HepG2 (cell line): ENCODE results near the gene SHF. TPM values are rescaled to one million over a fixed set of nuclear protein-coding genes. Genes with fewer than 3 reads are reported as not detected.

Source experiments
- ATAC-seq: fragments of 200-7000 bp; cut with Tn5 transposase; 3 replicates; pipeline ENCODE4 v1.9.1; 2020; ENCODE audit warnings: mild to moderate bottlenecking, moderate library complexity
- BruUV-seq: library from RNA; stranded (reverse); fragments of 400-500 nt; replicated peaks from 2 replicates; lab custom pipeline; 2021; lab: Mats Ljungman, UMichigan
- CTCF ChIA-PET: fragments of 300-600 bp; formaldehyde crosslinking; extraction: SDS; loops from one replicate; lab custom pipeline; 2021; ENCODE audit warnings: low total read pairs, inconsistent platforms, low intra/inter-chr PET ratio; lab: Yijun Ruan, JAX
- POLR2A ChIA-PET: fragments of 350-600 bp; sonication (Branson Sonifier 250); formaldehyde crosslinking; loops from one replicate; lab custom pipeline; 2020; ENCODE audit warnings: antibody characterized with exemption, inconsistent platforms; lab: Yijun Ruan, JAX
- DNase-seq: peaks from one replicate; pipeline ENCODE4 v3.0.0-alpha.2; 2015; ENCODE audit warnings: low spot score
- FAIRE-seq: peaks from 3 replicates; lab custom pipeline; 2011; peaks lifted over from hg19 to GRCh38; lab: Jason Lieb, UNC
- H2AFZ ChIP-seq: one replicate; pipeline ENCODE4 v1.6.1; 2011; ENCODE audit warnings: low read length, inconsistent platforms
- H3K27ac ChIP-seq: fragments of 300-600 bp; 3 replicates; pipeline ENCODE4 v1.8.0; 2011; ENCODE audit warnings: mixed run types, mild to moderate bottlenecking, mixed read lengths, low read length, inconsistent platforms; ENCODE audit not compliant: insufficient read depth; ENCODE audit errors: extremely low read length
- H3K27me3 ChIP-seq, 2 experiments: fragments of 200-600 bp in 1 of 2; 2 replicates in 1 of 2; 3 replicates in 1 of 2; pipeline versions ENCODE4 v1.6.0 to v1.8.0; 2011; ENCODE audit warnings: low read length in 2 of 2, mild to moderate bottlenecking in 2 of 2, moderate library complexity in 2 of 2, inconsistent platforms in 1 of 2; ENCODE audit not compliant: insufficient read depth in 2 of 2, control insufficient read depth in 1 of 2
- H3K36me3 ChIP-seq, 2 experiments: fragments of 200-600 bp in 1 of 2; replicated peaks in 1 of 2; 2 replicates in 1 of 2; 3 replicates in 1 of 2; pipeline versions ENCODE4 v1.5.1 to v1.8.0; 2011; ENCODE audit warnings: low read length in 2 of 2, inconsistent platforms in 1 of 2; ENCODE audit not compliant: insufficient read depth in 2 of 2, control insufficient read depth in 1 of 2
- H3K4me1 ChIP-seq: 2 replicates; pipeline ENCODE4 v1.5.1; 2012; ENCODE audit warnings: low read length, inconsistent platforms; ENCODE audit not compliant: insufficient read depth
- H3K4me2 ChIP-seq: 2 replicates; pipeline ENCODE4 v1.6.0; 2011; ENCODE audit warnings: low read depth, low read length, inconsistent platforms
- H3K4me3 ChIP-seq, 3 experiments: fragments of 200-600 bp in 1 of 3; sonication (generic), shearing (Covaris generic) in 1 of 3; replicated peaks in 1 of 3; 2 replicates each; pipeline ENCODE4 v1.5.1; 2011 to 2016; ENCODE audit warnings: low read length in 3 of 3, inconsistent platforms in 2 of 3, low read depth in 2 of 3, mild to moderate bottlenecking in 2 of 3, control low read depth in 1 of 3, mixed read lengths in 1 of 3; ENCODE audit not compliant: insufficient read depth in 1 of 3
- H3K79me2 ChIP-seq: one replicate; pipeline ENCODE4 v1.6.1; 2011; ENCODE audit warnings: low read length, inconsistent platforms; ENCODE audit not compliant: insufficient read depth
- H3K9ac ChIP-seq: 2 replicates; pipeline ENCODE4 v1.6.0; 2011; ENCODE audit warnings: mild to moderate bottlenecking, low read depth, low read length, inconsistent platforms; ENCODE audit not compliant: insufficient read depth
- H3K9me3 ChIP-seq: 2 replicates; pipeline ENCODE4 v1.5.1; 2012; ENCODE audit warnings: mild to moderate bottlenecking, low read length
- H4K20me1 ChIP-seq: 2 replicates; pipeline ENCODE4 v1.6.0; 2011; ENCODE audit warnings: inconsistent platforms, mild to moderate bottlenecking, low read length, moderate library complexity; ENCODE audit not compliant: insufficient read depth
- DNMT1 ChIP-seq: sonication (generic); formaldehyde crosslinking; IDR thresholded peaks from 2 replicates; pipeline ENCODE4 v1.5.1; 2020; ENCODE audit warnings: mild to moderate bottlenecking, missing genetic modification reagents
- DPF2 ChIP-seq: sonication (generic); formaldehyde crosslinking; IDR thresholded peaks from 2 replicates; pipeline ENCODE4 v1.4.0; 2020; ENCODE audit warnings: mild to moderate bottlenecking, low read depth, missing genetic modification reagents, borderline replicate concordance
- HOXA3 ChIP-seq: sonication (generic); formaldehyde crosslinking; IDR thresholded peaks from 2 replicates; pipeline ENCODE4 v1.5.0; 2020; ENCODE audit warnings: missing genetic modification reagents
- KDM5A ChIP-seq: fragments of 200-600 bp; sonication (generic); IDR thresholded peaks from 2 replicates; pipeline ENCODE4 v1.7.0; 2018; ENCODE audit warnings: antibody characterized with exemption, mild to moderate bottlenecking, low read length, borderline replicate concordance
- MIER2 ChIP-seq: IDR thresholded peaks from 2 replicates; pipeline ENCODE4 v1.6.1; 2016; ENCODE audit warnings: missing biosample characterization, missing genetic modification reagents
- SMAD1 ChIP-seq: sonication (generic); formaldehyde crosslinking; IDR thresholded peaks from 2 replicates; pipeline ENCODE4 v1.4.0; 2020; ENCODE audit warnings: missing genetic modification reagents, low read depth, mild to moderate bottlenecking, borderline replicate concordance
- SP2 ChIP-seq: sonication (generic); formaldehyde crosslinking; IDR thresholded peaks from 2 replicates; pipeline ENCODE4 v1.5.1; 2020; ENCODE audit warnings: mild to moderate bottlenecking, missing genetic modification reagents
- THAP11 ChIP-seq: IDR thresholded peaks from 2 replicates; pipeline ENCODE4 v1.6.1; 2016; ENCODE audit warnings: missing biosample characterization, missing genetic modification reagents
- ZNF562 ChIP-seq: sonication (generic); formaldehyde crosslinking; IDR thresholded peaks from 2 replicates; pipeline ENCODE4 v1.8.0; 2022; ENCODE audit warnings: missing genetic modification reagents, borderline replicate concordance
- ZNF569 ChIP-seq: sonication (generic); formaldehyde crosslinking; IDR thresholded peaks from 2 replicates; pipeline ENCODE4 v1.5.0; 2020; ENCODE audit warnings: mild to moderate bottlenecking, missing genetic modification reagents, moderate library complexity, borderline replicate concordance
- ZNF7 ChIP-seq: IDR thresholded peaks from 2 replicates; pipeline ENCODE4 v1.6.1; 2016; ENCODE audit warnings: missing biosample characterization, missing genetic modification reagents
- WGBS: methylation state at CpG from one replicate; pipeline ENCODE4 v1.1.6; 2017; ENCODE audit warnings: low lambda C conversion rate; 5-methylcytosine and 5-hydroxymethylcytosine counted together
- in situ Hi-C: cut with HindIII; loops from 2 replicates; pipeline ENCODE4 v1.10.0; 2017; ENCODE audit warnings: low pct_unique_long_range_greater_than_20kb; ENCODE audit not compliant: extremely low pct_ligation_motif_present
- intact Hi-C: fragments of 100-400 bp; cut with micrococcal nuclease; formaldehyde crosslinking; loops from one replicate; pipeline ENCODE4 v1.10.0; 2022; ENCODE audit not compliant: unreplicated experiment
- polyA plus RNA-seq, 8 experiments: library from polyadenylated mRNA; depleted of rRNA in 3 of 8; stranded (reverse) in 7 of 8; unstranded in 1 of 8; fragments of >200 nt; fragmentation: Illumina TruSeq in 4 of 8; extraction: Trizol in 4 of 8; gene quantifications; 2 replicates each; pipeline versions ENCODE4 v1.2.1 to v1.2.3, GENCODE V29; 2011 to 2016; ENCODE audit warnings: low read depth in 4 of 8, missing spikeins in 1 of 8, mixed read lengths in 1 of 8; ENCODE audit not compliant: insufficient read depth in 1 of 8
- total RNA-seq, 5 experiments: library from RNA; depleted of rRNA; stranded (reverse); fragments of >200 nt; fragmentation: Illumina TruSeq; extraction: Trizol; gene quantifications; 2 replicates each; pipeline ENCODE4 v1.2.3, GENCODE V29; 2016; ENCODE audit warnings: low read depth in 1 of 5
- TF ChIP-seq, protein P1 (sequence below): sonication (generic); formaldehyde crosslinking; IDR thresholded peaks from 2 replicates; pipeline ENCODE4 v1.8.1; 2023; ENCODE audit warnings: mild to moderate bottlenecking, inconsistent platforms, moderate library complexity, missing genetic modification reagents, borderline replicate concordance
- TF ChIP-seq, protein P2 (sequence below): sonication (generic); formaldehyde crosslinking; conservative IDR thresholded peaks from 2 replicates; pipeline ENCODE4 v1.8.0; 2022; ENCODE audit warnings: mild to moderate bottlenecking, moderate library complexity, missing genetic modification reagents
- TF ChIP-seq, protein P3 (sequence below): sonication (generic); formaldehyde crosslinking; IDR thresholded peaks from 2 replicates; pipeline ENCODE4 v1.5.0; 2020; ENCODE audit warnings: missing genetic modification reagents
- TF ChIP-seq, protein P4 (sequence below): fragments of 450-650 bp; IDR thresholded peaks from 2 replicates; pipeline ENCODE4 v1.6.1; 2017

Gene SHF
- total and polyA plus RNA-seq, 2 of the 13 experiments (the other 11 are each of a cell fraction or from before 2014, with no cell fraction given), result 20.9 to 25.5 TPM

- ATAC-seq (no peak), DNase-seq (no peak)
- intact Hi-C loops, result no loop called here
- Histone ChIP-seq H4K20me1 (peaks cover 7% of the 10 kb centered on the region; the same call in 1 of the 2 replicates), H3K9me3 (no peaks in the 10 kb centered on the region), H3K4me3 (no peak overlapping the region), H3K27me3 (no peaks in the 10 kb centered on the region), H3K79me2 (peaks cover 24% of the 10 kb centered on the region), H3K36me3 (peaks cover 24 to 57% of the 10 kb centered on the region in 2 experiments)
- POLR2A ChIA-PET, result interaction anchor here (2.0 kb wide), 1 partner anchor 10 kb away, joined by 5 read pairs; no protein-coding TSS in a partner anchor
- in situ Hi-C loops, result no loop called here
- TF ChIP-seq ZNF7 (CRISPR knock-in tag) (no peak), SP2 (no peak), ZNF569 (CRISPR knock-in tag) (no peak), MIER2 (CRISPR knock-in tag) (no peak), SMAD1 (CRISPR knock-in tag) (no peak), THAP11 (CRISPR knock-in tag) (no peak), HOXA3 (CRISPR knock-in tag) (no peak), DPF2 (CRISPR knock-in tag) (no peak), KDM5A (no peak), DNMT1 (CRISPR knock-in tag) (no peak), ZNF562 (CRISPR knock-in tag) (no peak)
- TF ChIP-seq, protein P1, sequence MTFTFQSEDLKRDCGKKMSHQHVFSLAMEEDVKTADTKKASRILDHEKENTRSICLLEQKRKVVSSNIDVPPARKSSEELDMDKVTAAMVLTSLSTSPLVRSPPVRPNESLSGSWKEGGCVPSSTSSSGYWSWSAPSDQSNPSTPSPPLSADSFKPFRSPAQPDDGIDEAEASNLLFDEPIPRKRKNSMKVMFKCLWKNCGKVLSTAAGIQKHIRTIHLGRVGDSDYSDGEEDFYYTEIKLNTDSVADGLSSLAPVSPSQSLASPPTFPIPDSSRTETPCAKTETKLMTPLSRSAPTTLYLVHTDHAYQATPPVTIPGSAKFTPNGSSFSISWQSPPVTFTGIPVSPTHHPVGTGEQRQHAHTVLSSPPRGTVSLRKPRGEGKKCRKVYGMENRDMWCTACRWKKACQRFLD (CRISPR knock-in tag), result no peak
- TF ChIP-seq, protein P2, sequence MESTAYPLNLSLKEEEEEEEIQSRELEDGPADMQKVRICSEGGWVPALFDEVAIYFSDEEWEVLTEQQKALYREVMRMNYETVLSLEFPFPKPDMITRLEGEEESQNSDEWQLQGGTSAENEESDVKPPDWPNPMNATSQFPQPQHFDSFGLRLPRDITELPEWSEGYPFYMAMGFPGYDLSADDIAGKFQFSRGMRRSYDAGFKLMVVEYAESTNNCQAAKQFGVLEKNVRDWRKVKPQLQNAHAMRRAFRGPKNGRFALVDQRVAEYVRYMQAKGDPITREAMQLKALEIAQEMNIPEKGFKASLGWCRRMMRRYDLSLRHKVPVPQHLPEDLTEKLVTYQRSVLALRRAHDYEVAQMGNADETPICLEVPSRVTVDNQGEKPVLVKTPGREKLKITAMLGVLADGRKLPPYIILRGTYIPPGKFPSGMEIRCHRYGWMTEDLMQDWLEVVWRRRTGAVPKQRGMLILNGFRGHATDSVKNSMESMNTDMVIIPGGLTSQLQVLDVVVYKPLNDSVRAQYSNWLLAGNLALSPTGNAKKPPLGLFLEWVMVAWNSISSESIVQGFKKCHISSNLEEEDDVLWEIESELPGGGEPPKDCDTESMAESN (CRISPR knock-in tag), result no peak
- TF ChIP-seq, protein P3, sequence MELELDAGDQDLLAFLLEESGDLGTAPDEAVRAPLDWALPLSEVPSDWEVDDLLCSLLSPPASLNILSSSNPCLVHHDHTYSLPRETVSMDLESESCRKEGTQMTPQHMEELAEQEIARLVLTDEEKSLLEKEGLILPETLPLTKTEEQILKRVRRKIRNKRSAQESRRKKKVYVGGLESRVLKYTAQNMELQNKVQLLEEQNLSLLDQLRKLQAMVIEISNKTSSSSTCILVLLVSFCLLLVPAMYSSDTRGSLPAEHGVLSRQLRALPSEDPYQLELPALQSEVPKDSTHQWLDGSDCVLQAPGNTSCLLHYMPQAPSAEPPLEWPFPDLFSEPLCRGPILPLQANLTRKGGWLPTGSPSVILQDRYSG (CRISPR knock-in tag), result no peak
- TF ChIP-seq, protein P4, sequence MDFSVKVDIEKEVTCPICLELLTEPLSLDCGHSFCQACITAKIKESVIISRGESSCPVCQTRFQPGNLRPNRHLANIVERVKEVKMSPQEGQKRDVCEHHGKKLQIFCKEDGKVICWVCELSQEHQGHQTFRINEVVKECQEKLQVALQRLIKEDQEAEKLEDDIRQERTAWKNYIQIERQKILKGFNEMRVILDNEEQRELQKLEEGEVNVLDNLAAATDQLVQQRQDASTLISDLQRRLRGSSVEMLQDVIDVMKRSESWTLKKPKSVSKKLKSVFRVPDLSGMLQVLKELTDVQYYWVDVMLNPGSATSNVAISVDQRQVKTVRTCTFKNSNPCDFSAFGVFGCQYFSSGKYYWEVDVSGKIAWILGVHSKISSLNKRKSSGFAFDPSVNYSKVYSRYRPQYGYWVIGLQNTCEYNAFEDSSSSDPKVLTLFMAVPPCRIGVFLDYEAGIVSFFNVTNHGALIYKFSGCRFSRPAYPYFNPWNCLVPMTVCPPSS, result no peak
- TF ChIP-seq, all 625 proteins: peak for 0
- no TSS peak for BruUV-seq
- no peak overlapping the region for H3K4me2 ChIP-seq
- WGBS, result 94% methylated on average over 3 of the region's 3 CpGs
- H2AFZ ChIP-seq, result no peak overlapping the region
- CTCF ChIA-PET, result no interaction called here
- no peak overlapping the region for H3K27ac ChIP-seq
- FAIRE-seq, result no peak
- peaks cover 19% of the 10 kb centered on the region for H3K4me1 ChIP-seq
- H3K9ac ChIP-seq, result no peak overlapping the region
Measured at GRCh38 chr15:45177285-45177684, 10.5 kb downstream of the SHF start.
